ENCODE data around the gene ANKS1A.

Gene ANKS1A

DNA sequence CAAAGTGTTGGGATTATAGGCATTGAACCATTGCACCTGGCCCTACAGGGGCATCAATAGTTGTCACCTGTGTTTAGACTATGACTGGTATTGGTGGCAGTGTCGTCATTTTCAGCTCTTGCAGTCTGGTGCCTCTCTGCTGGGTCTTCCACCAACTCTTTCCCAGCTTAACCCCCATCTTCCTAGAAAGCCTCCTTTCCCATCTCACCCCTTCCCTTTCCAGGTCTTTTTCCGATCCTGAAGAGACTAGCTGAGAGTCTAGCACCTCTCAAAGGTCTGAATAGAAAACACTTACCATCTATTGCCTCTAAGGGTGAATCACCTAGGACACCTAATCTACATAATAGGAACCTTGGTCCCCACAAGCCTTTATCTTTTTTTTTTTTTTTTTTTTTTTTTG, 181.1 kb downstream of the ANKS1A start:
- no peak for DNase-seq (ENCODE audit: low spot score)

DNA sequence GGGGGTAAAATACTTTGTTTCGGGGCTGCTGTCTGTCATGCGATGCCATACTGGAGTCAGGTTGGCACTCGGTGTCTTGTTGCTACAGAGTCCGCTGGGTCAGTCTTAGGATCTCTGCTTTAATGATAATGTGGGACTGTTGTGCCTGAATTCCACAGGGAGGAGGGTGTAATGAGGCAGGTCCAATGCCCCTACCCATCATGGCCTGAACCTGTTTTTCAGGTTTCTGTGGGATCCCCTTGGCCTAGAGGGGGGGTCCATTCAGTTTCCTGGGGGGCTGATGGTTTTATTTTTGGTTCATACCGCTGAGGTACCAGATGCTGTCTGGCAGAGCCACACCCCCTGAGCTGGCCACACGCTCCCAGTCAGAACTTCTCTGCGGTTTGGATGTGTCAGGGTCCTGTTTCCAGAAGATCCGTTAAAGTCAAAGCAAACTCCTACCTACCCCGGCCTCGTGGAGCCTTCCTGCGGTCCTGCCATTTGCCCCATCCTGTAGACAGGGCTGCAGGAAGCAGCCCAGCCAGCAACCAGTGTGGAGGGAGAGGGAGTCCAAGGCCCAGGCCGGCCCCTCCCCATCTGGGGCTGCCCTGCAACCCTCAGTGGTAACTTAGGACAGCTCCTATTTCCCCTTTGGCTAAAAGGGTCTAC, 182.4 kb downstream of the ANKS1A start:
- DNase-seq (ENCODE audit: low spot score): no peak

DNA sequence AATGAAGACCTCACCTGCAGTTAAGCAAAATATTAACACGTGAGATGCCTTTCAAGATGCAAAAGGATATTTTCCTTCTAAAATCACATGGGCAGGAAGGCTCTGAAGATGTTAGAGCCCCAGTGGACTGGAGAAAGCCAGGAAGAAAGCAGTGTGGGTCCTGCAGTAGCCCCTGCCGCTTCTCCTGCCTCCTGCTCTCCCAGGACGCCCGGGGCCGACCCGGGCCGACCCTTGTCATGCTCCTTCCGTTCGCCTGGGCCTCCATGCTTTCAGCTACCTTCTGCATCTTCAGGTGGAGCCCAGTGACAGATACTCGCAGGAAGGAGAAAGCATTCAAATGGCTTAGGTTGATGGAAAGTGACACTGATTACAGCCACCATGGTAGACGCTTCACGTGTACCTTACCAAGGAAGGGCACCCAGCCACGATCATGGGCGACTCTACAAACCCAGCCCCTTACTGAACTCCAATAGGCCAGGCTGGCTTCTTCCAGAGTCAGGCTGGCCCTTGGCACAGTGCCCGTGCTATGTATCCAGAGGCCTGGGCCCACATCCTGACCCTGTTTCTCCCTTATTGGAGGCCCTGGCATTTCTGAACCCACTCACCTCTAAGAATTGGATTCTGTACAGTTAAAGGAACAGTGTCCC, 183.1 kb downstream of the ANKS1A start:
- no peak for DNase-seq (ENCODE audit: low spot score)

DNA sequence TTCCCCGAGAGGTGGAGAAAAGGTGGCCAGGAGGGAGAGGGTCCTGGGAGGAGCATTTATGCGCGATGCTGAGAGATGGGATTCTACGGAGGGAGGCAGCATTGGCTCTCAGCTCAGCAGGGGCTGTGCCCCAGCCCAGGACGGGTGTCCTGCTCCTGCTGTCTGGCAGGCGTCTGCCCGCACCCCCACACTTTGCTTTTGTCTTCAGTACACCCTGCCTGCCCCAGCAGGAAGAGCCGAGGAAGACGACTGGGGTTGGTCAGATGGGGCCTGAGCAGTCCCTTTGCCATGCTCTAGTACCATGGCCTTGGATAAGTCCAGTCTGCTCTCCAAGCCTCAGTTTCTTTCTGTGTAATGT, 183.6 kb downstream of the ANKS1A start:
- DNase-seq (ENCODE audit: low spot score): no peak

DNA sequence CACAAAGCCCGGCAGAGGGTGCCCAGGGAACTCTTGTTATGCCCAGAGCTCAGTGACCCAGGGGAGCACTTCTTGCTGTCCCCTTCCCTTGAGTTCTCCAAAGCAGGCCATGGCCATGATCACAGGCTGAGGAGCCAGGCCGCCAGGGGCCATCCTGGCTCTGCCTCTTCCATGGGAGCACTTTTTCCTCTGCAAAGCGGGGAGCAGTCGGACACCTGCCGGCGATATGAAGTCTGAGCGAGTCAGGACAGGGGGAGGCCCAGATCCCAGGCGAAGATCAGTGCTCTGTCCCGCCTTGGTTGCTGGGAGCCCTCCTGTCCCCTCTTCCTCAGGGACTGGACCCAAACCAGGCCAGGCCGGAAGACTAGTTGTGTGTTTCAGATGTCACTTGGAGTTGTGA, 184.2 kb downstream of the ANKS1A start:
- no peak for DNase-seq (ENCODE audit: low spot score)

DNA sequence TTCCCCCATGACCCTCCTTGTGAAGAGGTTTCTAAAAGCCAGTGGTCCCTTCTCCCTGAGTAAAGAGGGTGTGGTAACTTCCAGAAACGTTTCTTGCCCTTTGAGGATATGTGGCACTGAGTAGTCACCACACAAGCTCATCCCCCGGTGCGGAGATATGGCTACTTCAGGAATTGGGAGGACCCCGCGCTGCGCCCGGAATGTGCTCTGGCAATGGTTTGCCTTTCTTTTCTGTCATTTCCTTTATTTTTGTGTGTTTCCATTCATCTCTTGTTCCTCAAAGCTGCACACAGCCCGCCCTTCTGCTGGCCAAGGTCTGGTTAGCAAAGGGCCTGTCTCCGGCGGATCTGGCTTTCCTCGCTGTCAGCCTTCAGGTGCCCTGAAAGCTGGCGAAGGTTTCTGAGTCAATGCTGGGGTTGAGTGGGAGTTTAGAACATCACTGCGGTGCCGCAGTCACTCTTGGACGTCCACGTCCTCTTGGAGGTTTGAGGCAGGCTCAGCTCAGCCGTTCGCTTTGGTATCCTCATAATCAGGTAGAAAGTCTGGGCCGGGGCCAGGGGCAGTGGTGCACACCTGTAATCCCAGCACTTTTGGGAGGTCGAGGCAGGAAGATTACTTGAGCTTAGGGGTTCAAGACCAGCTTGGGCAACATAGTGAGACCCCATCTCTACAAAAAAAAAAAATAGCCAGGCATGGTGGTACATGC, 184.9 kb downstream of the ANKS1A start:
- no peak for DNase-seq (ENCODE audit: low spot score)

DNA sequence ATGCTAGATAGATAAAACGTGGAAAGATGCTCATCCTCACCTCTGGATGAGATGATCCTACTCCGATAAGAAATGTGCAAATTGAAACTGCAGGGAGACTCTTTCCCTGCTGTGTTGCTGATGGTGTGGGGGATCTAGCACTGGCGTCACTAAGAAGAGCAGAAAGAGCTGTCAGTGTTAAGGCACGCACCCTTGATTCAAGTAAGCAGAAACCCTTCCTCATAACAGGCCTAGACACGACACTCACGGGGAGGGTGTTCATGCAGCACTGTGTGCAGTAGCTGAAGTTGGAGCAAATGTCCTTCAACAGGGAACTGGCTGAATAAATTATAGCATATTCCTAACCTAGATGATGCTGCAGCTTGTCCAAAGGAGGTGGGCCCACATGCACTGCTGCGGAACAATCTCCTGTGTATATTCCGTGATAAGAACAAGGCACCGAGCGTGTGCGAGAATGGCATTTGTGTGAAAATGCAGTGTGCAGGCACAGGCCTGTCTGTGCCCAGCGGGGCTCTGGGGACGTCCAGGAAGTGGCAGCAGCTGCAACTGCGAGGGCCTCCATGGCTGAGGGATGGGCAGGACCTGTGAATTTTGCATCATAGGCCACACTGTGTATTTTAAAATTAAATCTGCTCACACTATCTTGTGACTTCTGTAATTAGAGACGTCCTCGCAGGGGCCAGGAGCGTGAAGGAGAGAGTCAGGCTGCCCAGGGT, 188.1 kb downstream of the ANKS1A start:
- no peak for DNase-seq (ENCODE audit: low spot score)

DNA sequence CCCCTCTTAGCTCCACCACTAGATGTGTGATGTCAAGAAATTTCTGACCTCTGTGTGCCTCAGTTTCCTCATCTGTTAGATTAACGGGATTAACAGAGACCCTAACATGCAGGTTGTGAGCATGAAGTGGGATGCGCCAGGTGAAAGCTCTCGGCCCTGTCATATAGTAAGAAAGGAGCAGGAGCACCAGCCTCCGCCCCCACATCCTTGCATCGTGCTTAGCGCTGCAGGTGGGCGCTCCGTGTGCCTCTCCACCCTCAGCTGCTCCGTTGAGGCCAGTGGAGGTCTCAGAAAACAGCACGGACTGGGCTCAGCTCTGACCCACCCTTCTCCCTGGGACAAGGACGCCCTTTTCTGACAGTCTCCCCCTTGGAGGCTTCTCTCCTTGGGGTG, 188.7 kb downstream of the ANKS1A start:
- DNase-seq (ENCODE audit: low spot score): no peak

DNA sequence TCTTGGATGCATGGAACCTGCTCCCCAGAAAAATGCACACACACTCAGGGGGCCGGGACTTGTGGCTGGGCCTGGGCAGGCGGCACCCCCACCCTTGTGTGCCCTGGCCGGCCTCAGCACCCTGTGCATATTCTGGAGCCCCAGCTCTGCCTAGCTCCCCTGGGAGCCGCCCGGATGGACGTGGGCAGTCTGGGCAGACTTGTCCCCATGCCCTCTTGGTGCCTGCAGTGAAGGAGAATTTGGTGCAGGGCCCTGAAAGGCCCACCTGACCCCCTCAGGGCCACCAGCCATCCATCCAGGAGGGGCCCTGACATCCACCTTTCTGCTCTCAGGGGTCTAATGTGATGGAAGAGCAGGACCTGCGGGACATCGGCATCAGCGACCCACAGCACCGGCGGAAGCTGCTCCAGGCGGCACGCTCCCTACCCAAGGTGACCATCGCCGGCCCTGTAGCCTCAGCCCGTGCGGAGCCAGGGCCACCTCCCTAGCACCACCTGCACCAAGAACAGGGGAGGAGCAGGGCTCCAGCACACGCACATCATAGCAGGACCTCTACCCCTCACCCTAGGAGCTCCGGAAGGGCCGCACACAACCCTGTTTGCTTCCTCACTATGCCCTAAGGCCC, 189.3 kb downstream of the ANKS1A start:
- no peak for DNase-seq (ENCODE audit: low spot score)

DNA sequence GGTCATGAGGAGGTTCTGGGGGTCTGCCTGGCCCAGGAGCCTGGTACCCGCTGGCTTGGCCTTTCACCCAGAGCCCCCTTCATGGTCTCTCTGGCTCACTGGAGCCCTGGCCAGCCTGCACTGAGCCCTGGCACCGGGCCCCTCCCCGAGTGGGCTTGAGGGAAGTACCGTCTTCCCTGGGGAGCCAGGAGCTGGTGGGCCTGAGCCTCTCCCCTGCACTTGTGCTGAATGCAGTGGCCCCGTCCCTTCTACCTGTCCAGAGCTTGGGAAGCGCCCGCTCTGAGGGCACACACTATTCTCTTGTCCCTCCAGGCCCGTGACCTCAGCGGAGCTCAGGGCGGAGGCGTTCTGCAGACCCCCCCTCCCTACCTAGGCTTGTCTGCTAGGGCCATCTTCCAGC, 189.8 kb downstream of the ANKS1A start:
- DNase-seq (ENCODE audit: low spot score): no peak

DNA sequence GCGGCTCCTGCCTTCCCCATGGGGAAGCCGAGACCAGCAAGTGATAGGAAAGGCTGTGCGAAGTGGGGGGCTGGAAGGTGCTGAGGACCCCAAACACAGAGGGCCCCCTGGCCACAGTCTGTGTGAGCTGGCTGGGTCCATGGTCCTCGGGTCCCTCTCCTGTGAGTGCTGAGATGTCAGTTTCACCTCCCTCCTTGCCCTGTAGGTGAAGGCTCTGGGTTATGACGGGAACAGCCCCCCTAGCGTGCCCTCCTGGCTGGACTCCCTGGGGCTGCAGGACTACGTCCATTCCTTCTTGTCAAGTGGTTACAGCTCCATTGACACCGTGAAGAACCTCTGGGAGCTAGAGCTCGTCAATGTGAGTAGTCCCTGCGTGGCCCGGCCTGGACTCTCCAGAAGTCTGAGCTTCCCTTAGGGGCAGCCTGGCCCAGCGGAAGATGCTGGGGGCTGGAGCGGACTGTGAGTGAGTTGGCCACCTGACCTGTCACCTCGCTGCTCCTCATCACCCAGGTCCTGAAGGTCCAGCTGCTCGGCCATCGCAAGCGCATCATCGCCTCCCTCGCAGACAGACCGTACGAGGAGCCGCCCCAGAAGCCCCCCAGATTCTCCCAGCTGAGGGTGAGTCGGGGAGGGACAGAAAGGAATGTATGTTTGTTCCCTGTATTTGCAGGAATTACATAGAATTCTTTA, 190.4 kb downstream of the ANKS1A start:
- DNase-seq (ENCODE audit: low spot score): no peak

DNA sequence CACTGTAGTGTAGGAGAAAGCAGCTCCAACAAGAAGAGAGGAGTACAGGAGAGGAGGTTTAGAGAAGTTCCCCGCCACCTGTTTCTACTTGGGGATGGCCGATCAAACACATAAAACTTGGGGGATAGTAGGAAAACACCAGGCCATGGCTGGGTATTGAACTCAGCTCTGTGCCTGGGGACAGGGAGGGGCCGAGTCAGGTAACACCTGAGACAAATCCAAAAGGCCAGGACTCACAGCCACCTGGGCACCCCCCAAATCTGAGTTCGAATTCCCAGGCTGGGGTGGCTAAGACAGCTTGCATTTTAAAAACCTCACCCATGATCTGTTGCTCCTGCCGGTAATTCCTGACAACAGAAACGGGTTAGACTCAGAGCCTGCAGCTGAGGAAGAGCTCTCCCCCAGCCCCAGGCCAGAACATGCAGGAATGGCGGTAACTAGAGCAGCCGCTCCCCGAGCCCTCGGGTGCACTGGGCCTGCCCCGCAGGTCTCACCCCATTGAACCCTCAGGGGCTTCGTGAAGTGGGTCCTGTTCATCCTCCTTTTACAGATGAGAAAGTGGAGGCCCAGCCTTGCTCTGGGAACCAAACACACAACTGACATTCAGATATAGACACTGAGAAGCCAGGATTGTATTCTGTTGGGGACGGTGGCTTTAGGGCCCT, 191.1 kb downstream of the ANKS1A start:
- no peak for DNase-seq (ENCODE audit: low spot score)

DNA sequence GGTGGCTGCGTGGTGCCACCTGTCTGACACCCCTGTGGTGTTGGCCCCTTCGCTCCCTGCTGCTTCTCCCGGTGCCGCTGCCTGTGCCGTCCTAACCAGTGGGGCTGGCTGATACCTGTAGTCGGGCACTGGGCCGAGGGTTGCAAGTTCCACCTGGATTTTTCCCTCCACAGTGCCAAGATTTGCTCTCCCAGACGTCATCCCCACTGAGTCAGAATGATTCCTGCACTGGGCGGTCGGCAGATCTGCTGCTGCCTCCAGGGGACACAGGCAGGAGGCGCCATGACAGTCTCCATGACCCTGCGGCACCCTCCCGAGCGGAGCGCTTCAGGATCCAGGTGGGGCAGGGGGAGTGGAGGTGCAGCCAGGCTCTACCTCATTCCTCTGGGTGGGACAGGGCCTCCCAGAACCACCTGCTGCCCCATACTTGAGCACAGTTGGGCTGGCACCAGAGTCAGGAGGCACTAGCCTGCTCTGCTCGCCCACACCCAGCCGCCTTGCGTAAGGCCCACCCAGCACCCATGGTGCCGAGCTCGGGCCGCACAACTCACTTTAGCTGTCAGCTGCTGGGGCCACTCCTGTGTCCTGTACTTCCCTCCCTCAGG, 191.9 kb downstream of the ANKS1A start:
- DNase-seq (ENCODE audit: low spot score): no peak

DNA sequence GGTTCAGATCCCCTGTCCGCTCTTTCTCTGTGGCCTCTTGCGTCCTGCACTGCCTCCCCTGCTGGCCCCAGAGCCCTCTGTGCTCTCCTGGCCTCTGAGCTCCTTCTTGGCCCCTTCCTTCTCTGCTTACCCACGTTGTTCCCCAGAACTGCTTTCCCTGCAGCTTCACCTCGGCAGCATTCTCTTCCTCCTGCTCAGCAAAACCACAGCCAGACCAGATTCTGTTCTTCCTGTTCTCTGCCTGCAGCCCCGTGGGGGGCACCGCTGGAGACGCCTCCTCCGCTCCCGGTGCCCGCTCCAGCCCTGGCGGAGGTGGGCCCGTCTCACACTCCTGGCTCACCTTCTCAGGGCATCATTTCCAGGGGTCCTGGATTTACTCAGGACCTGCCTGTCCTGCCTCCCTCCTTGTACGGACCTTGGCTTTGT, 192.4 kb downstream of the ANKS1A start:
- no peak for DNase-seq (ENCODE audit: low spot score)

DNA sequence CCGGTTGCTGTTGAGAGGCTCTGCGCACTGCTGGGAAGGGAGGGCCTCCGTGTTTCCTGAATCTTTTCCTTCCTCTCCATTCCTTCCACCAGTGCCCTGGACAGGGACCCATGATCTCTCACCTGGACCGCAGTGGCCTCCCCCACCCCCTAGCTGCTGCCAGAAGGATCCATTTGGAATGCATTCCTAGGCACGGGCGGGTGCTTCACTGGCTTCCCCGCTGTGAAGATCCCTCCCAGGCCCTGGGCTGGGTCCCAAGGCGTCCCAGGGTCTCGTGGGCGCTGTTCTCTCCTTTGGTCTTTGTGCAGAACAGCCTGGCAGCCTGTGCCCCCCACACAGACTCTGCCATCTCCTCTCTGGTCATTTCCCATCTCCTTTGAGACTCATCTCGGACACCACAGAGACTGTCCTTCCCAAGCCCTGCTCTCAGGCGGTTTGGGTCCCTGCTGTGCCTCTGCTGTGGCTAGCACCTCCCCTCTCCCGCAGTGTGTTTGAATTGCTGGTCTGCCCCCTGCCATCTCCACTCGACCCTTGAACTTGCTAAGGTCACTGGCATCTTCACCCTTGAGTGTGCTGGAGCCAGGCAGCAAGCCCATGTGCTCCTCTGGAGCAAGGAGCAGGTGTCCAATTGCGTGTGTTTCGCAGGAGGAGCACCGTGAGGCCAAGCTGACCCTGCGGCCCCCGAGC, 193.1 kb downstream of the ANKS1A start:
- DNase-seq (ENCODE audit: low spot score): no peak

DNA sequence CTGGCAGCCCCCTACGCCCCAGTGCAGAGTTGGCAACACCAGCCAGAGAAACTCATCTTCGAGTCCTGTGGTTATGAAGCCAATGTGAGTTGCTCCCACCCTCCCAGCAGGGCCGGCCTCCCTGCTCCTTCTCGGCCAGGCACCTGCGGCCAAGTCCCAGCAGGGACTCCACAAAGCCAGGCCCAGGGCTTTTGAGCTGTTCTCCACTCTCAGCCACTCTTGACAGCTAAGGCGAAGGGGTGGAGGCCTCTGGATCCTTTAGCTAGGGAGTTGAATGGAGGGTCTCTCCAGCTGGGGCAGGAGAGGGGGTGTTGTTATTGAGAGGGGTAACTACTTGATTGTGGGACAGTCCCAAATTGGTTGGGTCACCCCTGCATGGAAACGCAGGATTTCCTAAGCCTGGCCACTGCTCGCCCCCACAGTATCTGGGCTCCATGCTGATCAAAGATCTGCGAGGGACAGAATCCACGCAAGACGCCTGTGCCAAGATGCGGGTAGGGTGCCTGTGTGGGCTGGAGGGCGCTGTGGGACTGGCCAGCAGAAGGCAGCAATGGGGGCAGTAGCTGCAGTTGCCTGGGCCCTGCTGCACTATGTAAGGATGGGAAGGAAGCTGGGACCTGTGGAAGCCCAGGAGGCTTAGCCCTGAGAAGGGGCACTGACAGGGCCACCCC, 193.8 kb downstream of the ANKS1A start:
- no peak for DNase-seq (ENCODE audit: low spot score)

DNA sequence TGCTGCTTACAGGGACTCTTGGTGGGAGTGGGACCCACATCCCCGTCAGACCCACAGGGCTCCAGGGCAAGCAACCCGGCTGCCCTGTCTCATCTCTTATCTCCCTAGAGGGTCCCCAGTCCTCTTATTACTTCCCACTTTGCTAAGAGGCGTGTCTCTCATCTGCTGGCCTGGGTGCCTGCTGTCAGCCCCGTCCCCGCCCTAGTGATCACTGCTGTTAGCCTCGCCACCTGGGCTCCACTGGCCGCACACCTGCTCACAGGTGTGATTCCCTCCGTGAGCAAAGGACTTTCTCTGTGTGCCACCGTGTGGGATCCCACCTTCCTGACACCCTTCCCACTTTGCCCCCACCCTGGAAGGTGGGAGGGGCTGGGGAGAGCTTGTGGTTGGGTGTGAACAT, 194.5 kb downstream of the ANKS1A start:
- DNase-seq (ENCODE audit: low spot score): no peak

DNA sequence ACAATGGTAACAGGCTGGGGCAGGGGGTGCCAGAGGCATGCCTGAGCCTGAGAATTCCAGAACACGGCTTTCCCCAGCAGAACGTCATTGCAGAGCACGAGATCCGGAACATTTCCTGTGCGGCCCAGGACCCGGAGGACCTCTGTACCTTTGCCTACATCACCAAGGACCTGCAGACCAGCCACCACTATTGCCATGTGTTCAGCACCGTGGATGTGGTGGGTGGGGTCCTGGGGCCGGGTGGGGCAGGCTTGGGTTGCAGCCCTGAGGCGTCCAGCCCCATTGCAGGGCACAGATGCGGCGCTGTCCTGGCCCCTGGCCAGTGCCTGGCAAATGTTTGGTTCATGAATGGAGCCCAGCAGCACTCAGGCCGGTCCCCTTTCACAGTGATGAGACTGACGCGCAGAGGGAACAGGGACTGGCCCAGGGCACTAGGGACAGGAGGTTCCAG, 195.0 kb downstream of the ANKS1A start:
- DNase-seq (ENCODE audit: low spot score): no peak

DNA sequence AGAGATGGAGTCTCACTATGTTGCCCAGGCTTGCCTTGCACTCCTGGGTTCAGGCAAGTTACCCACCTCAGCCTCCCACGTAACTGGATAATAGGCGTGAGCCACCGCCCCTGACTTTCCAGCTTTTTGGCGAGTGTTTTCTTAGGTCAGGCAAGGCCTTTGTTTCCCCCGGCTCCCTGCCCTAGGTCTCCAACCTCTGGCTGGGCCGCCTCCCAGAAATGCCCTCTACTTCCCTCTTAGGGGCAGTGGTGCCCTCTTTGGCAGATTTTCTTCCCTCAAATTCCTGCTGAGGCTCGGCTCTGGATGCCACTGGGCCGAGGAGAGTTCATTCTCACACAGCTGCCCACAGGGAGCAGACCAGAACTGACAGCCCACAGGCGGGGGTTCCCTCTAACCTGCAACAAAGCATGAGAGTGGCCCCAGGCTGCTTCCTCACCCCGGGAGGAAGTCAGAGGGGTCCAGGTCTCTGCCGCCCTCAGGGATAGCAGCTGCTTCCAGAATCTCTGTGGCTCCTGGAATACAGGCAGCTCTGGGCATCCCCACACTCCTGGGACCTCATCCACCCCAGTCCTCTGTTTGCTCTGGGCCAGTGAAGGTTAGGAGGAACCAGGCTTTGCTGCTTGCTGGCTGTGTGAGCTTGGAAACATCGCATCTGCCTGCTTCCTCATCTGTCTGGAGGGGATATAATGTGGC, 195.6 kb downstream of the ANKS1A start:
- DNase-seq (ENCODE audit: low spot score): no peak
